Psoas muscle (tissue), 8 donors: ENCODE data around the gene PCBP3. TPM values are rescaled to one million over a fixed set of nuclear protein-coding genes. Genes with fewer than 3 reads are reported as not detected.
"Not testable (repeated sequence)": the region's sequence is repeated elsewhere in the genome, so short reads cannot be mapped to it uniquely, and the experiment has no call there.

Source experiments
- ATAC-seq, 4 donors: fragments of 200-7000 bp; cut with Tn5 transposase; one replicate each; pipeline ENCODE4 v1.9.1; 2020; ENCODE audit warnings: moderate library complexity in 3 of 4, mild to moderate bottlenecking in 2 of 4
- DNase-seq, 2 donors: peaks; one replicate each; pipeline ENCODE4 v3.0.0-alpha.2; 2020
- H3K27ac ChIP-seq: fragments of 200-600 bp; one replicate; pipeline ENCODE4 v1.8.0; 2022
- H3K27me3 ChIP-seq, 3 donors: fragments of 200-600 bp in 1 of 3; one replicate each; pipeline versions ENCODE4 v1.6.1 to v1.8.0; 2013 to 2022; ENCODE audit warnings: low read length in 2 of 3, mild to moderate bottlenecking in 2 of 3, moderate library complexity in 1 of 3; ENCODE audit not compliant: insufficient read depth in 3 of 3
- H3K36me3 ChIP-seq, 2 donors: fragments of 200-600 bp in 1 of 2; one replicate each; pipeline versions ENCODE4 v1.6.1 to v1.8.0; 2013 to 2022; ENCODE audit warnings: low read depth in 1 of 2, mild to moderate bottlenecking in 1 of 2, moderate library complexity in 1 of 2; ENCODE audit not compliant: insufficient read depth in 1 of 2
- H3K4me1 ChIP-seq: fragments of 200-600 bp; one replicate; pipeline ENCODE4 v1.8.0; 2022
- H3K4me3 ChIP-seq: fragments of 200-600 bp; one replicate; pipeline ENCODE4 v1.8.0; 2022; ENCODE audit warnings: mild to moderate bottlenecking
- H3K9me3 ChIP-seq: fragments of 200-600 bp; one replicate; pipeline ENCODE4 v1.8.0; 2022
- WGBS, 3 donors: extraction: QIAGEN DNeasy Blood & Tissue Kit; methylation state at CpG; one replicate each; pipeline versions ENCODE4 v1.1.6 to v1.1.7; 2013; 5-methylcytosine and 5-hydroxymethylcytosine counted together
- intact Hi-C, 2 donors: fragments of 100-400 bp; cut with DNase I; formaldehyde crosslinking; loops; one replicate each; pipeline versions ENCODE4 v1.11.0 to v1.14.2; 2022
- polyA plus RNA-seq, 3 donors: library from polyadenylated mRNA; stranded (reverse); fragments of 200-250 nt; gene quantifications; one replicate each; pipeline ENCODE4 v1.2.3, GENCODE V29; 2013
- total RNA-seq, 4 donors: library from RNA; stranded (reverse); fragmentation: NEBNext Ultra II Directional in 2 of 4; extraction: Animal tissue kit (Norgen Biotek cat#: 25700) in 2 of 4; gene quantifications; one replicate each; pipeline versions ENCODE4 v1.2.1 to v1.2.4, GENCODE V29; 2021 to 2023
- TF ChIP-seq, protein P1 (sequence below): fragments of 200-600 bp; IDR thresholded peaks from one replicate; pipeline ENCODE4 v1.8.0; 2022; ENCODE audit warnings: antibody characterized with exemption
- donor health status: healthy with polysubstance abuse.
- donor health status: DM: no; HTN: no; CAD: no; lungs with moderate emphysema.
- donor health status: Bipolar disorder and iron deficiency.
- donor health status: healthy.
- donor health status: DM: yes; HTN: yes; CAD: no.
- donor health status: DM: no; HTN: no; CAD: no.
- donor health status: DM: no; HTN: no; CAD: no.
- donor health status: DM: yes; HTN: yes; CAD: no.

PCBP3 gene
- total and polyA plus RNA-seq, 7 donors, result 0.10 to 0.91 (median 0.33) TPM; not detected in 1

- H3K27me3 ChIP-seq, result peaks cover 0 to 9% (median 6%) of the 10 kb centered on the region in 3 donors
- intact Hi-C loops, result no loop called here
- WGBS, 3 donors, result 82 to 86% (median 85%) methylated on average over 5 of the region's 5 CpGs
- ATAC-seq (no peak), DNase-seq (no peak)
- no peaks in the 10 kb centered on the region for H3K36me3 ChIP-seq
- peaks cover 15% of the 10 kb centered on the region for H3K9me3 ChIP-seq
- TF ChIP-seq, protein P1, sequence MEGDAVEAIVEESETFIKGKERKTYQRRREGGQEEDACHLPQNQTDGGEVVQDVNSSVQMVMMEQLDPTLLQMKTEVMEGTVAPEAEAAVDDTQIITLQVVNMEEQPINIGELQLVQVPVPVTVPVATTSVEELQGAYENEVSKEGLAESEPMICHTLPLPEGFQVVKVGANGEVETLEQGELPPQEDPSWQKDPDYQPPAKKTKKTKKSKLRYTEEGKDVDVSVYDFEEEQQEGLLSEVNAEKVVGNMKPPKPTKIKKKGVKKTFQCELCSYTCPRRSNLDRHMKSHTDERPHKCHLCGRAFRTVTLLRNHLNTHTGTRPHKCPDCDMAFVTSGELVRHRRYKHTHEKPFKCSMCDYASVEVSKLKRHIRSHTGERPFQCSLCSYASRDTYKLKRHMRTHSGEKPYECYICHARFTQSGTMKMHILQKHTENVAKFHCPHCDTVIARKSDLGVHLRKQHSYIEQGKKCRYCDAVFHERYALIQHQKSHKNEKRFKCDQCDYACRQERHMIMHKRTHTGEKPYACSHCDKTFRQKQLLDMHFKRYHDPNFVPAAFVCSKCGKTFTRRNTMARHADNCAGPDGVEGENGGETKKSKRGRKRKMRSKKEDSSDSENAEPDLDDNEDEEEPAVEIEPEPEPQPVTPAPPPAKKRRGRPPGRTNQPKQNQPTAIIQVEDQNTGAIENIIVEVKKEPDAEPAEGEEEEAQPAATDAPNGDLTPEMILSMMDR, result no peak
- no peaks in the 10 kb centered on the region for H3K4me1 ChIP-seq
- H3K27ac ChIP-seq, result no peak overlapping the region
- no peak overlapping the region for H3K4me3 ChIP-seq
Measured at GRCh38 chr21:45602106-45602505, 41.4 kb upstream of the PCBP3 start.

DNA sequence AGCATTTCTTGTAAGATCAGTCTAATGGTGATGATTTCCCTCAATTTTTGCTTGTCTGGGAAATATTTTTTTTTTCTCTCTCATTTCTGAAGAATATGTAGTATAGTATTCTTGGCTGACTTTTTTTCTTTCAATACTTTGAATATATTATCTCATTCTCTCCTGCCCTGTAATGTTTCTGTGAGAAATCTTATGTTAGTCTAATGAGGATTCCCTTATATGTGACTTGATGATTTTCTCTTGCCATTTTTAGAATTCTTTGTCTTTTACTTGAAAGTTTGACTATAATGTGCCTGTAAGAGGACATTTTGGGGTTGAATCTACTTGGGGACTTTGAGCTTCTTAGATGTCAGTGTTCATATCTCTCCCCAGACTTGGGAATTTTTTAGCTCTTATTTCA is 40.0 kb upstream of the PCBP3 start:
- DNase-seq (no peak), ATAC-seq (no peak)
- intact Hi-C loops, result no loop called here
- TF ChIP-seq, protein P1, result no peak
- Histone ChIP-seq H3K27ac (no peak overlapping the region), H3K9me3 (peaks cover 15% of the 10 kb centered on the region), H3K36me3 (no peaks in the 10 kb centered on the region), H3K4me1 (no peaks in the 10 kb centered on the region), H3K27me3 (peaks cover 0 to 17% (median 9%) of the 10 kb centered on the region in 3 donors), H3K4me3 (no peak overlapping the region)

DNA sequence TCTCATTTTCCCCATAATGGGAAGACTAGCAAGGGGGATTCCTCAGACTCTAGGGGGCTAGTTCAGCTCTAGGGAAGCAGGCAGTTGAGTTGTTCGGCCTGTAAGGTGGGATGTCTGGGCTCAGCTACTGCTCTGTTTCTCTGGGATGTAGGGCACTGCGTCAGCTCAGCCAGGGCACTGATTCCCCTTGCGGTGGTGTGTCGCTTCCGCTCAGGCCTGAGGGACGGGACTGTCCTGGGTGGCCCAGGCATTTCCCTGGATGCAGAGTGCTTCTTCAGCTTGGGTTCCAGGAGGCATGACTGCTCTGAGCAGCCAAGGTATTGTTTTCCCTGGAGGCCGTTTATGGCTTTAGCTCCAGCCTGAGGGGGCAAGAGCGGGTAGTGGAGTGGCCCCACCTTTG is 38.8 kb upstream of the PCBP3 start:
- intact Hi-C loops, H3K4me1 ChIP-seq, H3K27ac ChIP-seq, ATAC-seq, H3K4me3 ChIP-seq, H3K36me3 ChIP-seq, DNase-seq: not testable (repeated sequence)
- Histone ChIP-seq H3K27me3 (peaks cover 0 to 19% (median 7%) of the 10 kb centered on the region in 3 donors), H3K9me3 (peaks cover 15% of the 10 kb centered on the region)
- 83 to 97% (median 95%) methylated on average over 6 to 7 of the region's 8 CpGs for WGBS, 3 donors

DNA sequence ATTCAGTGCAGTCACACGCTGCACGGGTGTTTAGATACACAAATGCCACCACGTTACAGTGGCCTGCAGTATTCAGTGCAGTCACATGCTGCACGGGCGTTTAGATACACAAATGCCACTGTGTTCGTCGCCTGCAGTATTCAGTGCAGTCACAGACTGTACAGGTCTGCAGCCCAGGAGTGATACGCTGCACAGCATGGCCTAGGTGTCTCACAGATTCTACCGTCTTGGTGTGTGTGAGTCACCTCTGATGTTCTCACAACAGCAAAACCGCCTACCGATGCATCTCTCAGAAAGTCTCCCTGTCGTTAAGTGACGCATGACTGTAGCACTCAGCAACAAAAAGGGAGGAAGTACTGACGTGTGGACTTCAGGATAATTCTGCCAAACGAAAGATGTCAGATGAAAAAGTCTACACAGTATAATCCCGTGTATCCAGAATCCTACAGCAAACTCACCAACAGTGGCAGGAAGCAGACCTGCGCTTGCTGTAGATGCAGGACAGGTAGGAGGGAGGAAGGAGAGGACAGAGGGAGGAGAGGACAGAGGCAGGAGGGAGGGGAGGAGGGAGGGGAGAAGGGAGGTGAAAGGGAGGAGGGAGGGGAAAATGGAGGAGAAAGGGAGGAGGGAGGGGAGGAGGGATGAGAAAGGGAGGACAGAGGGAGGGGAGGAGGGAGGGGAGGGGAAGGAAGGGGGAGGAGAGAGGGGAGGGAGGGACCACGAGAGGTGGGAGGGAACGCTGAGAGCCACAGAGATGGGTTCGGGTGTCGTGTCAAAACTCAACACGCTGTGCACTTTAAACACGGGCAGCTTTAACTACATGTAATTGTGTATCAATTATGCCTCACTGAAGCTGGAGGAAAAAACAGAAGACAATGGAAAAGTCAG is 36.3 kb upstream of the PCBP3 start:
- TF ChIP-seq, protein P1, result no peak
- intact Hi-C loops, result no loop called here
- Histone ChIP-seq H3K36me3 (no peaks in the 10 kb centered on the region), H3K4me3 (no peak overlapping the region), H3K27ac (no peak overlapping the region), H3K4me1 (no peaks in the 10 kb centered on the region), H3K9me3 (peaks cover 15% of the 10 kb centered on the region), H3K27me3 (peaks cover 0 to 37% (median 3%) of the 10 kb centered on the region in 3 donors)
- WGBS, 3 donors, result 49 to 55% (median 54%) methylated on average over 23 of the region's 23 CpGs
- DNase-seq (no peak), ATAC-seq (no peak)

- intact Hi-C loops, result no loop called here
- Histone ChIP-seq H3K27me3 (peaks cover 0 to 40% (median 5%) of the 10 kb centered on the region in 3 donors), H3K4me1 (no peaks in the 10 kb centered on the region), H3K9me3 (peaks cover 14% of the 10 kb centered on the region), H3K4me3 (no peak overlapping the region), H3K27ac (no peak overlapping the region), H3K36me3 (no peaks in the 10 kb centered on the region)
- ATAC-seq (no peak), DNase-seq (no peak)
- TF ChIP-seq, protein P1, result no peak
- 23 to 43% (median 30%) methylated on average over 20 of the region's 20 CpGs for WGBS, 3 donors
Measured at GRCh38 chr21:45607909-45608295, 35.6 kb upstream of the PCBP3 start.

- intact Hi-C loops, result not testable (repeated sequence)
- H3K27me3 ChIP-seq, result peaks cover 0 to 48% (median 8%) of the 10 kb centered on the region in 3 donors
- WGBS, 3 donors, result 49 to 54% (median 50%) methylated on average over 13 to 14 of the region's 15 CpGs
Measured at GRCh38 chr21:45608747-45609470, 34.6 kb upstream of the PCBP3 start.

GRCh38 chr21:45609616-45610015 is 33.9 kb upstream of the PCBP3 start:
- WGBS, 3 donors, result 65 to 68% (median 66%) methylated on average over 6 of the region's 6 CpGs
- ATAC-seq, H3K4me3 ChIP-seq, H3K9me3 ChIP-seq, H3K27ac ChIP-seq, H3K4me1 ChIP-seq, DNase-seq, intact Hi-C loops, H3K36me3 ChIP-seq: not testable (repeated sequence)
- H3K27me3 ChIP-seq, result peaks cover 0 to 55% (median 8%) of the 10 kb centered on the region in 3 donors

More at GRCh38 chr21:45608747-45609470, 34.6 kb upstream of the PCBP3 start:
- H3K9me3 ChIP-seq, DNase-seq, H3K36me3 ChIP-seq, ATAC-seq, H3K4me3 ChIP-seq, H3K4me1 ChIP-seq, H3K27ac ChIP-seq: not testable (repeated sequence)
